Muscle layer of duodenum (tissue), 2 donors: ENCODE measurements around the gene DDAH1.

Experiments used
- H3K27ac ChIP-seq: one replicate; pipeline ENCODE4 v1.7.0; 2013; ENCODE audit warnings: mild to moderate bottlenecking, low read length
- H3K27me3 ChIP-seq: one replicate; pipeline ENCODE4 v1.7.0; 2013; ENCODE audit warnings: low read depth, mild to moderate bottlenecking, control low read depth, low read length
- H3K36me3 ChIP-seq, 2 donors: one replicate each; pipeline ENCODE4 v1.7.0; 2013; ENCODE audit warnings: low read length in 2 of 2, control low read depth in 1 of 2, mild to moderate bottlenecking in 1 of 2; ENCODE audit not compliant: insufficient read depth in 2 of 2, control insufficient read depth in 1 of 2
- H3K4me1 ChIP-seq, 2 donors: one replicate each; pipeline ENCODE4 v1.7.0; 2013; ENCODE audit warnings: low read length in 2 of 2, mild to moderate bottlenecking in 2 of 2, control low read depth in 1 of 2, moderate library complexity in 1 of 2; ENCODE audit not compliant: insufficient read depth in 2 of 2, control insufficient read depth in 1 of 2
- H3K4me3 ChIP-seq, 2 donors: one replicate each; pipeline ENCODE4 v1.7.0; 2013; ENCODE audit warnings: low read length in 2 of 2, low read depth in 1 of 2, mild to moderate bottlenecking in 1 of 2
- H3K9me3 ChIP-seq, 2 donors: one replicate each; pipeline ENCODE4 v1.7.0; 2013; ENCODE audit warnings: low read length in 2 of 2, control low read depth in 1 of 2, mild to moderate bottlenecking in 1 of 2; ENCODE audit not compliant: control insufficient read depth in 1 of 2
- donor health status: healthy.

DDAH1 gene

GRCh38 chr1:85454214-85454613 is 10.7 kb downstream of the DDAH1 start:
- Histone ChIP-seq H3K9me3 (no peaks in the 10 kb centered on the region), H3K4me3 (no peak overlapping the region), H3K4me1 (peaks cover under 1 to 14% of the 10 kb centered on the region in 2 donors), H3K27ac (peak overlapping the region; percentile 21), H3K27me3 (no peaks in the 10 kb centered on the region), H3K36me3 (no peaks in the 10 kb centered on the region)

- H3K4me3 ChIP-seq, result no peak overlapping the region
- no peaks in the 10 kb centered on the region for H3K36me3 ChIP-seq
- H3K4me1 ChIP-seq, result peaks cover 0 to 13% of the 10 kb centered on the region in 2 donors
- H3K27ac ChIP-seq, result peak overlapping the region; percentile 21
- H3K9me3 ChIP-seq, result no peaks in the 10 kb centered on the region
- H3K27me3 ChIP-seq, result no peaks in the 10 kb centered on the region
Measured at GRCh38 chr1:85453640-85454194, 11.2 kb downstream of the DDAH1 start.

- Histone ChIP-seq H3K27me3 (no peaks in the 10 kb centered on the region), H3K4me3 (no peak overlapping the region), H3K9me3 (no peaks in the 10 kb centered on the region), H3K4me1 (peaks cover 0 to 10% of the 10 kb centered on the region in 2 donors), H3K36me3 (no peaks in the 10 kb centered on the region), H3K27ac (no peak overlapping the region)
Measured at GRCh38 chr1:85452948-85453347, 12.0 kb downstream of the DDAH1 start.

- H3K4me1 ChIP-seq, result peaks cover 8 to 10% of the 10 kb centered on the region in 2 donors
Measured at GRCh38 chr1:85451236-85451830, 13.6 kb downstream of the DDAH1 start.

GRCh38 chr1:85450832-85451231 is 14.1 kb downstream of the DDAH1 start:
- no peaks in the 10 kb centered on the region for H3K36me3 ChIP-seq
- no peaks in the 10 kb centered on the region for H3K27me3 ChIP-seq
- no peak overlapping the region for H3K4me3 ChIP-seq
- H3K9me3 ChIP-seq, result no peaks in the 10 kb centered on the region
- peaks cover 8 to 10% of the 10 kb centered on the region in 2 donors for H3K4me1 ChIP-seq
- H3K27ac ChIP-seq, result no peak overlapping the region

More at GRCh38 chr1:85451236-85451830, 13.6 kb downstream of the DDAH1 start:
- H3K27ac ChIP-seq, result no peak overlapping the region
- H3K36me3 ChIP-seq, result no peaks in the 10 kb centered on the region
- no peak overlapping the region for H3K4me3 ChIP-seq
- H3K9me3 ChIP-seq, result no peaks in the 10 kb centered on the region
- H3K27me3 ChIP-seq, result no peaks in the 10 kb centered on the region

GRCh38 chr1:85449356-85449755 is 15.6 kb downstream of the DDAH1 start:
- Histone ChIP-seq H3K9me3 (no peaks in the 10 kb centered on the region), H3K4me3 (no peak overlapping the region), H3K36me3 (no peaks in the 10 kb centered on the region), H3K27me3 (no peaks in the 10 kb centered on the region), H3K27ac (no peak overlapping the region), H3K4me1 (peaks cover 8 to 10% of the 10 kb centered on the region in 2 donors)

GRCh38 chr1:85448358-85448757 is 16.6 kb downstream of the DDAH1 start:
- Histone ChIP-seq H3K4me3 (no peak overlapping the region), H3K27ac (peak overlapping the region; percentile 3), H3K36me3 (no peaks in the 10 kb centered on the region), H3K27me3 (no peaks in the 10 kb centered on the region), H3K4me1 (peaks cover 8 to 10% of the 10 kb centered on the region in 2 donors), H3K9me3 (no peaks in the 10 kb centered on the region)

- no peaks in the 10 kb centered on the region for H3K36me3 ChIP-seq
- no peaks in the 10 kb centered on the region for H3K27me3 ChIP-seq
- H3K4me1 ChIP-seq, result peaks cover 5 to 8% of the 10 kb centered on the region in 2 donors
- no peaks in the 10 kb centered on the region for H3K9me3 ChIP-seq
- no peak overlapping the region for H3K4me3 ChIP-seq
- no peak overlapping the region for H3K27ac ChIP-seq
Measured at GRCh38 chr1:85447006-85447943, 17.7 kb downstream of the DDAH1 start.

- H3K27me3 ChIP-seq, result no peaks in the 10 kb centered on the region
- no peak overlapping the region for H3K4me3 ChIP-seq
- H3K36me3 ChIP-seq, result no peaks in the 10 kb centered on the region
- H3K27ac ChIP-seq, result no peak overlapping the region
- no peaks in the 10 kb centered on the region for H3K9me3 ChIP-seq
- peaks cover 5 to 8% of the 10 kb centered on the region in 2 donors for H3K4me1 ChIP-seq
Measured at GRCh38 chr1:85445906-85446305, 19.1 kb downstream of the DDAH1 start.

GRCh38 chr1:85444381-85444780 is 20.6 kb downstream of the DDAH1 start:
- peaks cover 8 to 9% of the 10 kb centered on the region in 2 donors for H3K4me1 ChIP-seq
- no peaks in the 10 kb centered on the region for H3K9me3 ChIP-seq
- H3K27me3 ChIP-seq, result no peaks in the 10 kb centered on the region
- no peak overlapping the region for H3K27ac ChIP-seq
- no peaks in the 10 kb centered on the region for H3K36me3 ChIP-seq
- H3K4me3 ChIP-seq, result no peak overlapping the region

GRCh38 chr1:85440612-85441011 is 24.3 kb downstream of the DDAH1 start:
- no peaks in the 10 kb centered on the region for H3K9me3 ChIP-seq
- peaks cover 0 to 4% of the 10 kb centered on the region in 2 donors for H3K4me1 ChIP-seq
- no peaks in the 10 kb centered on the region for H3K36me3 ChIP-seq
- no peaks in the 10 kb centered on the region for H3K27me3 ChIP-seq
- H3K27ac ChIP-seq, result no peak overlapping the region
- H3K4me3 ChIP-seq, result no peak overlapping the region
